GM23248 (cell line): ENCODE results near the gene KANK4. TPM values are rescaled to one million over a fixed set of nuclear protein-coding genes. Genes with fewer than 3 reads are reported as not detected.

Experiments used
- DNase-seq: peaks from one replicate; pipeline ENCODE4 v3.0.0-alpha.2; 2015
- H2AFZ ChIP-seq: fragments of 200-600 bp; sonication (generic); 2 replicates; pipeline ENCODE4 v1.6.1; 2016; ENCODE audit warnings: antibody characterized with exemption
- H3F3A ChIP-seq: fragments of 200-600 bp; sonication (generic); 2 replicates; pipeline ENCODE4 v1.6.1; 2016; ENCODE audit warnings: mild to moderate bottlenecking, antibody characterized with exemption, mixed run types; ENCODE audit not compliant: insufficient read depth
- H3K27ac ChIP-seq: fragments of 200-600 bp; sonication (generic); 2 replicates; pipeline ENCODE4 v1.5.1; 2016; ENCODE audit warnings: mild to moderate bottlenecking
- H3K27me3 ChIP-seq: fragments of 200-600 bp; sonication (generic); replicated peaks from 2 replicates; pipeline ENCODE4 v1.6.1; 2016; ENCODE audit warnings: mild to moderate bottlenecking; ENCODE audit not compliant: insufficient read depth
- H3K36me3 ChIP-seq: fragments of 200-600 bp; sonication (generic); 2 replicates; pipeline ENCODE4 v1.6.1; 2016; ENCODE audit warnings: low read depth, mild to moderate bottlenecking
- H3K4me1 ChIP-seq: fragments of 200-600 bp; sonication (generic); 2 replicates; pipeline ENCODE4 v1.6.1; 2016; ENCODE audit warnings: mild to moderate bottlenecking; ENCODE audit not compliant: insufficient read depth
- H3K4me2 ChIP-seq: fragments of 200-600 bp; sonication (generic); one replicate; pipeline ENCODE4 v1.6.1; 2016; ENCODE audit warnings: mild to moderate bottlenecking; ENCODE audit not compliant: unreplicated experiment
- H3K4me3 ChIP-seq: fragments of 200-600 bp; sonication (generic); 2 replicates; pipeline ENCODE4 v1.5.1; 2016; ENCODE audit warnings: mild to moderate bottlenecking
- H3K79me2 ChIP-seq: fragments of 200-600 bp; sonication (generic); 2 replicates; pipeline ENCODE4 v1.6.1; 2016; ENCODE audit warnings: mild to moderate bottlenecking; ENCODE audit not compliant: insufficient read depth
- H3K9ac ChIP-seq: fragments of 200-600 bp; sonication (generic); 2 replicates; pipeline ENCODE4 v1.6.1; 2016; ENCODE audit warnings: mild to moderate bottlenecking
- H3K9me2 ChIP-seq: fragments of 200-600 bp; sonication (generic); 2 replicates; pipeline ENCODE4 v1.6.1; 2016; ENCODE audit warnings: mixed run types, mild to moderate bottlenecking, moderate library complexity; ENCODE audit not compliant: insufficient read depth
- H3K9me3 ChIP-seq: fragments of 200-600 bp; sonication (generic); one replicate; pipeline ENCODE4 v1.6.1; 2017; ENCODE audit warnings: low read depth
- H4K20me1 ChIP-seq: fragments of 200-600 bp; sonication (generic); 2 replicates; pipeline ENCODE4 v1.6.0; 2016; ENCODE audit not compliant: insufficient read depth
- EZH2 ChIP-seq: fragments of 200-600 bp; sonication (generic); IDR thresholded peaks from 2 replicates; pipeline ENCODE4 v1.6.1; 2018; ENCODE audit warnings: antibody characterized with exemption, mild to moderate bottlenecking; ENCODE audit not compliant: insufficient read depth, poor library complexity, severe bottlenecking
- EZH2phosphoT487 ChIP-seq: fragments of 200-600 bp; sonication (generic); IDR thresholded peaks from 2 replicates; pipeline ENCODE4 v1.6.1; 2018; ENCODE audit warnings: antibody characterized with exemption, moderate library complexity, mild to moderate bottlenecking, low read depth; ENCODE audit not compliant: insufficient read depth
- WGBS, 2 experiments: methylation state at CpG; one replicate each; pipeline ENCODE4 v1.1.6; 2015 to 2017; ENCODE audit warnings: low lambda C conversion rate in 2 of 2, low coverage in 1 of 2; ENCODE audit errors: missing lambda C conversion rate in 2 of 2; 5-methylcytosine and 5-hydroxymethylcytosine counted together
- in situ Hi-C: fragments of 300-500 bp; cut with MboI; formaldehyde crosslinking; loops from 2 replicates; pipeline ENCODE4 v1.15.0; 2020
- polyA plus RNA-seq: library from polyadenylated mRNA; unstranded; fragments of >200 nt; fragmentation: Nextera tagmentation; extraction: Ambion mirVana; gene quantifications from 2 replicates; pipeline ENCODE4 v1.2.1, GENCODE V29; 2016
- total RNA-seq: library from RNA; depleted of rRNA; stranded (reverse); fragments of >200 nt; shearing (Covaris generic); gene quantifications from 2 replicates; pipeline ENCODE4 v1.2.3, GENCODE V29; 2014

KANK4 gene
- total and polyA plus RNA-seq, 2 experiments from 2014 or later = 0.29 to 0.32 TPM

- no peak for DNase-seq
- Histone ChIP-seq H3K9me3 (no peaks in the 10 kb centered on the region), H3F3A (no peaks in the 10 kb centered on the region), H3K9me2 (no peaks in the 10 kb centered on the region), H3K79me2 (no peaks in the 10 kb centered on the region), H4K20me1 (no peaks in the 10 kb centered on the region), H3K4me3 (no peak overlapping the region), H3K27me3 (no peaks in the 10 kb centered on the region), H3K4me1 (peaks cover 9% of the 10 kb centered on the region), H3K36me3 (no peaks in the 10 kb centered on the region), H3K4me2 (no peak overlapping the region), H2AFZ (no peak overlapping the region), H3K27ac (no peak overlapping the region), H3K9ac (no peak overlapping the region)
- TF ChIP-seq EZH2phosphoT487 = no peak
- TF ChIP-seq EZH2 = no peak
- in situ Hi-C loops = no loop called here
- WGBS, 2 experiments = 63 to 74% methylated on average over 4 of the region's 4 CpGs
Measured at GRCh38 chr1:62352387-62352786, 33.2 kb upstream of the KANK4 start.

GRCh38 chr1:62349470-62350233, 30.4 kb upstream of the KANK4 start:
- Histone ChIP-seq H3K4me3 (no peak overlapping the region), H3K27ac (no peak overlapping the region), H3K79me2 (no peaks in the 10 kb centered on the region), H3K9me2 (no peaks in the 10 kb centered on the region), H3K36me3 (no peaks in the 10 kb centered on the region), H3K4me2 (no peak overlapping the region), H3K27me3 (no peaks in the 10 kb centered on the region), H3K4me1 (peaks cover 6% of the 10 kb centered on the region), H3K9me3 (no peaks in the 10 kb centered on the region), H4K20me1 (no peaks in the 10 kb centered on the region), H3K9ac (no peak overlapping the region), H2AFZ (no peak overlapping the region), H3F3A (no peaks in the 10 kb centered on the region)
- DNase-seq = no peak
- in situ Hi-C loops = no loop called here
- no peak for TF ChIP-seq EZH2phosphoT487
- TF ChIP-seq EZH2 = no peak
- WGBS, 2 experiments = 83 to 86% methylated on average over 2 of the region's 2 CpGs

- in situ Hi-C loops = no loop called here
- peaks cover 6% of the 10 kb centered on the region for H3K4me1 ChIP-seq
Measured at GRCh38 chr1:62346886-62347285, 27.7 kb upstream of the KANK4 start.

GRCh38 chr1:62343911-62344310, 24.7 kb upstream of the KANK4 start:
- no peak overlapping the region for H3K4me2 ChIP-seq
- no peak overlapping the region for H3K4me3 ChIP-seq
- H3K9me3 ChIP-seq = no peaks in the 10 kb centered on the region
- H3K27ac ChIP-seq = no peak overlapping the region
- TF ChIP-seq EZH2phosphoT487 (no peak), EZH2 (no peak)
- H3K4me1 ChIP-seq = peaks cover 4% of the 10 kb centered on the region
- no peaks in the 10 kb centered on the region for H3K36me3 ChIP-seq
- in situ Hi-C loops = no loop called here
- WGBS, 2 experiments = 73% methylated on average over 5 of the region's 5 CpGs
- no peak overlapping the region for H3K9ac ChIP-seq
- H3K27me3 ChIP-seq = no peaks in the 10 kb centered on the region
- no peaks in the 10 kb centered on the region for H3F3A ChIP-seq
- no peaks in the 10 kb centered on the region for H4K20me1 ChIP-seq
- no peaks in the 10 kb centered on the region for H3K79me2 ChIP-seq
- DNase-seq = no peak
- no peaks in the 10 kb centered on the region for H3K9me2 ChIP-seq
- H2AFZ ChIP-seq = no peak overlapping the region

More at GRCh38 chr1:62346886-62347285, 27.7 kb upstream of the KANK4 start:
- no peak overlapping the region for H3K9ac ChIP-seq
- H3K4me3 ChIP-seq = no peak overlapping the region
- no peaks in the 10 kb centered on the region for H3K9me2 ChIP-seq
- H3K79me2 ChIP-seq = no peaks in the 10 kb centered on the region
- H3K9me3 ChIP-seq = no peaks in the 10 kb centered on the region
- no peak overlapping the region for H3K4me2 ChIP-seq
- no peak for DNase-seq
- H3K27me3 ChIP-seq = no peaks in the 10 kb centered on the region
- WGBS, 2 experiments = 75 to 81% methylated on average over 4 of the region's 4 CpGs
- H3K27ac ChIP-seq = no peak overlapping the region
- no peaks in the 10 kb centered on the region for H4K20me1 ChIP-seq
- H3F3A ChIP-seq = no peaks in the 10 kb centered on the region
- TF ChIP-seq EZH2phosphoT487 (no peak), EZH2 (no peak)
- no peak overlapping the region for H2AFZ ChIP-seq
- H3K36me3 ChIP-seq = no peaks in the 10 kb centered on the region

- DNase-seq = no peak
- TF ChIP-seq EZH2phosphoT487 (no peak), EZH2 (no peak)
- H3K4me3 ChIP-seq = no peak overlapping the region
- H2AFZ ChIP-seq = no peak overlapping the region
- no peaks in the 10 kb centered on the region for H3K27me3 ChIP-seq
- no peaks in the 10 kb centered on the region for H3K9me2 ChIP-seq
- no peaks in the 10 kb centered on the region for H3K4me1 ChIP-seq
- H3K9ac ChIP-seq = no peak overlapping the region
- no peaks in the 10 kb centered on the region for H4K20me1 ChIP-seq
- H3K4me2 ChIP-seq = no peak overlapping the region
- in situ Hi-C loops = no loop called here
- H3K79me2 ChIP-seq = no peaks in the 10 kb centered on the region
- H3K9me3 ChIP-seq = no peaks in the 10 kb centered on the region
- no peaks in the 10 kb centered on the region for H3F3A ChIP-seq
- no peak overlapping the region for H3K27ac ChIP-seq
- 26 to 50% methylated on average over 3 of the region's 3 CpGs for WGBS, 2 experiments
- no peaks in the 10 kb centered on the region for H3K36me3 ChIP-seq
Measured at GRCh38 chr1:62342270-62342669, 23.0 kb upstream of the KANK4 start.
